Prostate gland (tissue), 2 donors: Measurements from ENCODE around the gene TRAPPC6A. TPM values are rescaled to one million over a fixed set of nuclear protein-coding genes. Genes with fewer than 3 reads are reported as not detected.
"Not testable (repeated sequence)": the region's sequence is repeated elsewhere in the genome, so short reads cannot be mapped to it uniquely, and the experiment has no call there.

Experiments used
- DNase-seq: peaks from one replicate; pipeline ENCODE4 v3.0.0-alpha.2; 2019; ENCODE audit warnings: low spot score
- H3K27ac ChIP-seq, 2 donors: fragments of 200-600 bp; sonication (generic); 2 replicates each; pipeline ENCODE4 v1.5.1; 2017 to 2019
- H3K27me3 ChIP-seq: fragments of 200-600 bp; sonication (generic); replicated peaks from 2 replicates; pipeline ENCODE4 v1.5.1; 2019; ENCODE audit not compliant: insufficient read depth
- H3K36me3 ChIP-seq, 2 donors: fragments of 200-600 bp; sonication (generic); 1 replicate in 1 of 2; 2 replicates in 1 of 2; pipeline versions ENCODE4 v1.5.1 to v1.8.1; 2017 to 2019
- H3K4me1 ChIP-seq: fragments of 200-600 bp; sonication (generic); replicated peaks from 2 replicates; pipeline ENCODE4 v1.5.1; 2019
- H3K4me3 ChIP-seq, 2 donors: fragments of 200-600 bp; sonication (generic); 2 replicates each; pipeline ENCODE4 v1.5.1; 2017 to 2019
- H3K9me3 ChIP-seq: fragments of 200-600 bp; sonication (generic); 2 replicates; pipeline ENCODE4 v1.5.1; 2017
- POLR2A ChIP-seq: fragments of 450-650 bp; IDR thresholded peaks from one replicate; pipeline ENCODE4 v1.6.1; 2016; ENCODE audit warnings: antibody characterized with exemption, mild to moderate bottlenecking
- POLR2AphosphoS5 ChIP-seq: sonication (generic); formaldehyde crosslinking; IDR thresholded peaks from one replicate; pipeline ENCODE4 v1.6.1; 2017; ENCODE audit warnings: antibody characterized with exemption
- WGBS: methylation state at CpG from one replicate; pipeline ENCODE4 v1.1.5; 2018; 5-methylcytosine and 5-hydroxymethylcytosine counted together
- intact Hi-C: fragments of 100-400 bp; cut with DNase I; formaldehyde crosslinking; loops from one replicate; pipeline ENCODE4 v1.14.2; 2022
- total RNA-seq, 2 donors: library from RNA; depleted of rRNA; stranded (reverse); fragments of >200 nt; gene quantifications; one replicate each; pipeline ENCODE4 v1.1.0, GENCODE V29; 2016
- TF ChIP-seq, protein P1 (sequence below), 4 experiments: fragments of 200-600 bp in 2 of 4; fragments of 450-650 bp in 2 of 4; sonication (generic) in 2 of 4; IDR thresholded peaks; 1 replicate in 3 of 4; 2 replicates in 1 of 4; pipeline ENCODE4 v1.5.1; 2016 to 2019; ENCODE audit warnings: antibody characterized with exemption in 4 of 4, mild to moderate bottlenecking in 2 of 4, moderate library complexity in 2 of 4

TRAPPC6A gene
- total RNA-seq, 2 donors from 2014 or later = 57.0 to 80.4 TPM

DNA sequence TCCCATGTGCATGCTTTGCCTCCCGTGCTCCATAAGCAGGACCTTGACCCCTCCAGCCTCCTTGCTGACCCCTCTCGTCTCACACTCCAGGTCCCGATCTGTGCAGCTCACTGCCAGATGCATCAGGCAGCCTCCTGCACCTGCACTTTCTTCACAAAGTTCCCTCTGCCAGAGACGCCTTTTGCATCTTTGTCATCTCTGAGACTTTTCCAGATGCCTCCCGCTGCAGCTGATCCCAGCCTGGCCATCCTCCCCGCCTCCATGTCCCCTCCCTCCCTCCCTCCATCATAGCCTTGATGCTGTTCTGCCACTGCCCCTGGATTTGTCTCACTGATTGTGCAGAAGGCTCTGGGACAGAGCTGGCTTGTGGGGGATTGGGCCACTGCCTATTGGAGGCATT is 55.2 kb downstream of the TRAPPC6A start:
- no peak for DNase-seq
- intact Hi-C loops = no loop called here
- WGBS = 86% methylated on average over 6 of the region's 6 CpGs
- Histone ChIP-seq H3K36me3 (no peaks in the 10 kb centered on the region), H3K27me3 (no peaks in the 10 kb centered on the region), H3K9me3 (no peaks in the 10 kb centered on the region), H3K27ac (no peak overlapping the region), H3K4me1 (peaks cover 9% of the 10 kb centered on the region), H3K4me3 (no peak overlapping the region)
- TF ChIP-seq POLR2A = no peak
- no peak for TF ChIP-seq POLR2AphosphoS5
- TF ChIP-seq, protein P1, sequence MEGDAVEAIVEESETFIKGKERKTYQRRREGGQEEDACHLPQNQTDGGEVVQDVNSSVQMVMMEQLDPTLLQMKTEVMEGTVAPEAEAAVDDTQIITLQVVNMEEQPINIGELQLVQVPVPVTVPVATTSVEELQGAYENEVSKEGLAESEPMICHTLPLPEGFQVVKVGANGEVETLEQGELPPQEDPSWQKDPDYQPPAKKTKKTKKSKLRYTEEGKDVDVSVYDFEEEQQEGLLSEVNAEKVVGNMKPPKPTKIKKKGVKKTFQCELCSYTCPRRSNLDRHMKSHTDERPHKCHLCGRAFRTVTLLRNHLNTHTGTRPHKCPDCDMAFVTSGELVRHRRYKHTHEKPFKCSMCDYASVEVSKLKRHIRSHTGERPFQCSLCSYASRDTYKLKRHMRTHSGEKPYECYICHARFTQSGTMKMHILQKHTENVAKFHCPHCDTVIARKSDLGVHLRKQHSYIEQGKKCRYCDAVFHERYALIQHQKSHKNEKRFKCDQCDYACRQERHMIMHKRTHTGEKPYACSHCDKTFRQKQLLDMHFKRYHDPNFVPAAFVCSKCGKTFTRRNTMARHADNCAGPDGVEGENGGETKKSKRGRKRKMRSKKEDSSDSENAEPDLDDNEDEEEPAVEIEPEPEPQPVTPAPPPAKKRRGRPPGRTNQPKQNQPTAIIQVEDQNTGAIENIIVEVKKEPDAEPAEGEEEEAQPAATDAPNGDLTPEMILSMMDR (IDR thresholded peaks at IDR 0.05) = no peak

DNA sequence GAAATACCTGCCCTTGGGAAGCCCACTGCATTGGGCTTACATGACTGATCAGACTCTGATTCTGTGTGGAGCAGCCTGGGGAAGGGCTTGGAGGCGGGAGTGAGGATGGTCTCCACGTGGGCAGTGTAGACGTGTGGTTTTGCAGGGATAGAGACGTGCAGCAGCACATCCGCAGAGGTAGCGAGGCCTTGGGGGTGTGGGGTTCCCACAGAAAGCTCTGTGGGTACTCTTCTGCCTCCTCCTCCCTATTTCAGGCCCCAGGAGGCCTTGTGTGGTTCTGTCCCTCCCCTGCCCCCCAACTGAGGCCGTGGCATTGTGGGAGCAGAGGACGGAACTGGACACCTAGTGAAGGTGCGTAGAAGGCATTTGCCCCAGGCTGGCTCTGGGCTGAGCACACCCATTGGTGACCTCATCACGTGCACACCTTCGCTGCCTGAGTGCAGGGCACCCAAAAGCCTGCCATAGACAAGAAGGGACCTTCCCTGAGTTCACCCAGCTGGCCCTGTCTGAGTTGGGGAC is 56.2 kb downstream of the TRAPPC6A start:
- Histone ChIP-seq H3K27ac (no peak overlapping the region), H3K36me3 (no peaks in the 10 kb centered on the region), H3K9me3 (no peaks in the 10 kb centered on the region), H3K27me3 (no peaks in the 10 kb centered on the region), H3K4me3 (no peak overlapping the region), H3K4me1 (peaks cover 9% of the 10 kb centered on the region)
- 77% methylated on average over 11 of the region's 11 CpGs for WGBS
- TF ChIP-seq, protein P1 (IDR thresholded peaks at IDR 0.05) = no peak
- TF ChIP-seq POLR2AphosphoS5 = no peak
- TF ChIP-seq POLR2A = no peak
- no peak for DNase-seq
- intact Hi-C loops = no loop called here

DNA sequence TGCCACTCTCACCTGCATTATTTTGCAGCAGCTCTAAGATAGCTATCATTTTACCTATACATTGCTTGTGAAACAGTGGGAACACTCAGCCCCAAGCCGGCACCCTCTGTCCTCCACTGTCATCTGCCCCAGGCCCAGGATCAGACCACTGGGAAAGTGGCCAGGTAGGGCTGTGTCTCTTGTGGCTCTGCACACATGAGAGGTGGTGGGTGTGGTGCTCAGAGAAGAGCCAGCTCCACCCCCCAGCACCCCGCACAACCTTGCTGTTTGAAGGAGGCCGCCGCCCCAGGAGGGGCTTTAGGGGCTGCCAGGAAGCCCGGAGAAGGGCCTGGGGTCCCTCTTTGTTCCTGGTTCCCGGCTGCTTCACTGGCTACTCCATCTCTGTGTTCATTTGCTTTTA is 58.5 kb downstream of the TRAPPC6A start:
- no peaks in the 10 kb centered on the region for H3K36me3 ChIP-seq
- H3K4me1 ChIP-seq = peaks cover 9% of the 10 kb centered on the region
- no peak overlapping the region for H3K27ac ChIP-seq
- no peaks in the 10 kb centered on the region for H3K9me3 ChIP-seq
- TF ChIP-seq POLR2AphosphoS5 = no peak
- TF ChIP-seq POLR2A = no peak
- H3K27me3 ChIP-seq = no peaks in the 10 kb centered on the region
- WGBS = 80% methylated on average over 6 of the region's 6 CpGs
- no peak overlapping the region for H3K4me3 ChIP-seq
- intact Hi-C loops = no loop called here
- no peak for DNase-seq

DNA sequence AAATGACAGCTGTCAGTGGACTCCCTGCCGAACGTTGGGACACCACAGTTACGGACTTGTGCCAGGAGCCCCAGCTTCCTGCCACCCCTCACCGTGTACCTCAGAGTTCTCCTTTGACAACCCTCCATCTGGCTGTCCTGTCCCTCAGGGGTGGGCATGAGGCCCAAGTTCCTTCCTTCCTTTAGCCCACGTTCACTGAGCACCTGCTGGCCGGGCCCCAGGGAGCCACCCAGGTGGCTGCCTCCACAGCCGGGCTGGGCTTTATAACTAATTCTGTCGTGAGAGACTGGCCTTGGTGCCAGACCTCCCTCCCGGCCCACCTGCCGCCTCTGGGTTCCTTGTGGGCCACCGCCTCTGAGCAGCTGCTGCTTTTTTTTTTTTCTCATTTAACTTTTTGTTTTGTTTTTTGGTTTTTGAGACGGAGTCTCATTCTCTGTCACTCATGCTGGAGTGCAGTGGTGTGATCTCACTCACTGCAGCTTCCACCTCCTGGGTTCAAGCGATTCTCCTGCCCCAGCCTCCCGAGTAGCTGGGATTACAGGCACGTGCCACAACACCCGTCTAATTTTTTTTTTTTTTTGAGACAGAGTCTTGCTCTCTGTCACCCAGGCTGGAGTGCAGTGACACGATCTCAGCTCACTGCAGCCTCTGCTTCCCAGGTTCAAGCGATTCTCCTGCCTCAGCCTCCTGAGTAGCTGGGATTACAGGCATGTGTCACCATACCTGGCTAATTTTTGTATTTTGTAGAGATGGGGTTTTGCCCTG is 59.3 kb downstream of the TRAPPC6A start:
- H3K27ac ChIP-seq, H3K4me3 ChIP-seq, H3K27me3 ChIP-seq, intact Hi-C loops, H3K4me1 ChIP-seq, H3K36me3 ChIP-seq, H3K9me3 ChIP-seq, DNase-seq: not testable (repeated sequence)
- WGBS = 47% methylated on average over 18 of the region's 18 CpGs

DNA sequence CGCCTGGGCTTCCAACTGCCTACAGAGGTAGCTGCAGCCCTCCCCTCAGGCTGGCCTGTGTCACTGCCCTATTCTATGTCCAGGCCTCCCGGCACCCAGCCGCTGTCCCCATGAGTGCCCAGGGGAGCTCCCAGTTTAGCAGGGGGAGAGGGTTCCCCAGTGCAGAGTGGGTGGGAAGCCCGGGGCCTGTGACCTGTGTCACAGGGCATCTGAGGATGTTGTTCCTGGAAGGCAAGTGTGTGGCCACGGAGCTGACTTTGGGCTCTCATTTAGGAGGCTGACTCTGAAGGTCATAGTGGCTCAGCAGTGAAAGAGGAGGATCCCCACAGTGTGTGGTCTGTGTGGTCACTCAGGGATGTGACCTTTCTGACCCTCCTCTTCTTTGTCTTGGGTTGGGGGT is 59.9 kb downstream of the TRAPPC6A start:
- Histone ChIP-seq H3K4me3 (no peak overlapping the region), H3K9me3 (no peaks in the 10 kb centered on the region), H3K27me3 (no peaks in the 10 kb centered on the region), H3K4me1 (peaks cover 2% of the 10 kb centered on the region), H3K36me3 (no peaks in the 10 kb centered on the region), H3K27ac (no peak overlapping the region)
- DNase-seq = no peak
- 83% methylated on average over 2 of the region's 5 CpGs for WGBS
- intact Hi-C loops = no loop called here
- TF ChIP-seq POLR2A (no peak), POLR2AphosphoS5 (no peak)

DNA sequence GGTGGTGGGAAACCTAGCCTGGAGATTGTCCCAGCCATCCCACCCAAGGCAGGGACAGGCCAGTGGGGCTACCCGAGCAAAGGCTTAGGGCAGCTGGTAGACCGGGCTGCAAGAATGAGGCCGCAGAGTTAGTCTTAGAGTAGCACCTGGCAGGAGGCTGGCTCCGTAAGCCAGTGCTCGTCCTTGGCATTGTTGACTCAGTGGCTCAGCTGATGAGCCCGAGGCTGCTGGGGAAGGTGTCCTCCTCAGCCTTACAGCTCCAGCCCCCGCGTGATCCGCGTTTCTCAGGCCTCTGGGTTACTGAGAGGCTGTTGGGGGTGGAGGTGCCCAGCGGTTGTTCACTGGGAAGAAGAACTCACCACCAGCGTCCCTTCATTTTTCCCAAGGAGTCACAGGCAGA is 60.4 kb downstream of the TRAPPC6A start:
- Histone ChIP-seq H3K27ac (no peak overlapping the region), H3K36me3 (no peaks in the 10 kb centered on the region), H3K4me1 (no peaks in the 10 kb centered on the region), H3K4me3 (no peak overlapping the region), H3K27me3 (no peaks in the 10 kb centered on the region), H3K9me3 (no peaks in the 10 kb centered on the region)
- no peak for DNase-seq
- intact Hi-C loops = no loop called here
- TF ChIP-seq POLR2A (no peak), POLR2AphosphoS5 (no peak)
- WGBS = 56% methylated on average over 12 of the region's 12 CpGs

DNA sequence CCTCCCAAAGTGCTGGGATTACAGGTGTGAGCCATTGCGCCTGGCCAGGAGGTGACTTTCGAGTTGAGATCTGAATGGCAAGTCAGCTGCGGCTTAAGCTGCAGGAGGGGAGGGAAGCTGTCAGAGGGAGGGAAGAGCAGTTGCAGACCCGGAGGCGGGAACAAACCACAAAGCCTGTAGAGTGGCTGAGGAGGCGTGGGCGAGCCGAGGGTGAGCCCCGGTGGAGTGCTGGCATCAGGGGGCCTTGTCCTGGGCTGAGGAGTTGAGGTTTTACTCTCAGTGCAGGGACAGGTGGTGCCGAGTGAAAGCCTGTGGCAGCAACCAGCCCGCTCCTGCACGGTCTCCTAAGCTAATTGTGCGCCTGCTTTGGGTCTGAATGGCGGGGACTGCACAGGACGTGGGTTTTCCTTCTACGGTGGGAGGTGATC is 60.9 kb downstream of the TRAPPC6A start:
- H3K4me1 ChIP-seq = no peaks in the 10 kb centered on the region
- 50% methylated on average over 16 of the region's 16 CpGs for WGBS
- no peak overlapping the region for H3K27ac ChIP-seq
- no peaks in the 10 kb centered on the region for H3K9me3 ChIP-seq
- DNase-seq = no peak
- TF ChIP-seq, protein P1 (IDR thresholded peaks at IDR 0.05) = no peak
- TF ChIP-seq POLR2A = no peak
- no peak for TF ChIP-seq POLR2AphosphoS5
- no peaks in the 10 kb centered on the region for H3K27me3 ChIP-seq
- H3K4me3 ChIP-seq = no peak overlapping the region
- intact Hi-C loops = no loop called here
- no peaks in the 10 kb centered on the region for H3K36me3 ChIP-seq
